ENCODE results near the gene XAB2.
"Not testable (repeated sequence)": the region's sequence is repeated elsewhere in the genome, so short reads cannot be mapped to it uniquely, and the experiment has no call there.

Gene XAB2

DNA sequence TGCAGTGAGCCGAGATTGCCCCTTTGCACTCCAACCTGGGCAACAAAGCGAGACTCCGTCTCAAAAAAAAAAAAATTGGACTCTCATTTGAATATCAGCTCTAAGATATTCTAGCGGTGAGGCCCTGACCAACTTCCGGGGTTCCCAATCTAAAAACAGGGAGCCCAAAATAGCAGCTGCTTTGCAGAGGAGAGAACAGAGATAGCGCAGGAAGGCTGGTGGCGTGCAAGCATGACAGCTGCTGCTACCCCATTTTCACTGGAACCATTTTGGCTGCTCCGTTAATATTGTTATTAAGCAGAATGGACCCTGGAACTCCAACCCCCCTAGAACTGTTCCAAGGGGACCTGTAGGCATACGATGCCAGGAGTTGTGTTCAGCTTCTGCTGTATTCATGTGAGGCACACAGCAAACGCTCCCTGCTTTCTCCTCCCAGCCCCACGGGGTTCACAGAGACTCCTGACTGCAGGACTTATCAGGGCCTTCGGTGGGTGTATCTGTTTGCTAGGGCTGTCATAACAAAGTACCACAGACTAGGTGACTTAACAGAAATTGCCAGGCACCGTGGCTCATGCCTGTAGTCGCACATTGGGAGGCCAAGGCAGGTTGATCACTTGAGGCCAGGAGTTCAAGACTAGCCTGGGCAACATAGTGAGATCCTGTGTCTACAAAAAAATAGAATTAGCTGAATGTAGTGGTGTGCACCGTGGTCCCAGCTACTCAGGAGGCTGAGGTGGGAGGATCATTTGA, 19.1 kb upstream of the XAB2 start:
- DNase-seq (ENCODE audit: low spot score): no peak

DNA sequence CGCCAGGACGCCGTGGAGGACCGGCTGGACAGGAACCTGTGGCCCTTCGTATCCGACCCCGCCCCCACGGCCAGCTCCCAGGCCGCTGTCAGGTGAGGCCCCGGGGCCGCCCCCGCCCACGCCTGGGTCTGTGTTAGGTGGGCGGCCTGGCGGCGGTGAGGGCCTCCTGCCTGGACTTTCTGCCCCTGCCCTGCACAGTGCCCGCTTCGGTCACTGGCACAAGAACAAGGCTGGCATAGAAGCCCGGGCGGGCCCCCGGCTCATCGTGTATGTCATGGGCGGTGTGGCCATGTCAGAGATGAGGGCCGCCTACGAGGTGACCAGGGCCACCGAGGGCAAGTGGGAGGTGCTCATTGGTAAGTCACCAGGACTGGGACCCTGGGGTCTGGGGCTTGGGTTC, 17.8 kb upstream of the XAB2 start:
- no peak for DNase-seq (ENCODE audit: low spot score)

DNA sequence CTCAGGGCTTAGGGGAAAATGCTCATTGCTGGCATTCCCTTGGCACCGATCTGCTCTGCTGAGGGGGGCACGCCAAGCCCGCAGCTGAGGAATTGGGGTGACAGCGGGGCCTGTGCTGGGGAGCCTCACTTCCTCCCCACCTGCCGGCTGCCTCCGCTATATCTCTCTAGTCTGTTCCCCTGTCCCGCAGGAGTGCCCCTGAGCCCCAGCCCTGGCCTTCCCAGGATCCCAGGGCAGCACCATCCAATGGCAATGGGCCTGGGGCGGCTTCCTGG, 17.0 kb upstream of the XAB2 start:
- DNase-seq (ENCODE audit: low spot score): no peak

DNA sequence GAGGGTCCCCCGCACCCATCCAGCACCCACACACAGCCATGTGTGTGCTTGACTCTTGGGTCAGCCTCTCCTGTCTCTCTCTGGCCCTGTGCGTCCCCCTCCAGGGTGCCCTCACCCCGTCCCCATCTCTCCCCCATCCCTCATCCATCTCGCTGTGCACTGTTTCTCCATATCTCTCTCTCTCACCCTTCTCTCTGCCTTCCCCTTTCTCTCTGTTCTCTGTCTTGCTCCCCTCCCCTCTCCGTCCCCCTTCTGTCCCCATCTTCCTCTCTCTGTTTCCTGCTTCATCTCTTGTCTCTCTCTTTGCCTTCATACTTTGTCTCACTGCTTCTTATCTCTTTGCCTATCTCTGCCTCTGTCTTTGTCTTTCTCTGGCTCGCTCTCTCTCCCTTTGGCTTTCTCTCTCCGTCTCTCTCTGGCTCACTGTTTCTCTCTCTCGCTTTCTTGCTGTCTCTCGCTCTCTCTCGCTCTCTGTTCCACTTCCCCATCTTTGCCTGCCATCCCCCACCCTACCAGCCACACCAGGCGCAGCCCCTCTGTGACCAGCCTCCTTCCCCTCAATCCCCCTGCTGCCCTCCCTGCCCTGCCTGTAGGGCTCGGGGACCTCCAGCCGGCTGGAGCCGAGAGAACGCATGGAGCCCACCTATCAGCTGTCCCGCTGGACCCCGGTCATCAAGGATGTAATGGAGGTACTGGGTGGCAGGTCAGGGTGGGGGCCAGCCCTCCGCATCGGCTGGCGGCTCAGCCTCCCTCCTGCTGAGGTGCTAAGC, 16.5 kb upstream of the XAB2 start:
- DNase-seq (ENCODE audit: low spot score): no peak

DNA sequence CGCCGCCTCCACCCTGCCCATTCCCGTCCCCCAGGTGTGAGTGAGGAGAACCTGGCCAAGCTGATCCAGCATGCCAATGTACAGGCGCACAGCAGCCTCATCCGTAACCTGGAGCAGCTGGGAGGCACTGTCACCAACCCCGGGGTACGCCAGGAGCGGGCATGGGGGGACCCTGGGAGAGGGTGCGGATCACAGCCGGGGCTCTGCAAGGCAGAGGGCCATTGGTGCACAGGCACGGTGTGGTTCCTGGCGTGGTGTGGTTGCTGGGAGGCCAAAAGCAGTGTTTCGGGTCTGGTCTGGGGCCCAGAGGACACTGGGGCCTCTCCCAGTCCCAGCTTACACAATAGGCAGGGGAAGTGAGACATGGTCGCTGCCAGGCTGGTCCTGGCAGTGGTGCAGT, 15.8 kb upstream of the XAB2 start:
- DNase-seq (ENCODE audit: low spot score): no peak

DNA sequence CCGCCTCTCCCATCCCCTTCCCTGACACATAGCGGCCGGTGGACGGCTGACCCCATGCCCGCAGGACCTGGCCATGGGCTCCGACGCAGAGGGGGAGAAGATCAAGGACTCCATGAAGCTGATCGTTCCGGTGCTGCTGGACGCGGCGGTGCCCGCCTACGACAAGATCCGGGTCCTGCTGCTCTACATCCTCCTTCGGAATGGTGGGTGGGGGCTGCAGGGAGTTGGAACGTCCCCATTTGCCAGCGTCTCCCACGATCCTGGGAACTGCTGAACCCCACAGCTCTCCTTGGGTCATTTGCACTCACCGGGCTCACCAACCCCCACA, 15.2 kb upstream of the XAB2 start:
- DNase-seq (ENCODE audit: low spot score): no peak

DNA sequence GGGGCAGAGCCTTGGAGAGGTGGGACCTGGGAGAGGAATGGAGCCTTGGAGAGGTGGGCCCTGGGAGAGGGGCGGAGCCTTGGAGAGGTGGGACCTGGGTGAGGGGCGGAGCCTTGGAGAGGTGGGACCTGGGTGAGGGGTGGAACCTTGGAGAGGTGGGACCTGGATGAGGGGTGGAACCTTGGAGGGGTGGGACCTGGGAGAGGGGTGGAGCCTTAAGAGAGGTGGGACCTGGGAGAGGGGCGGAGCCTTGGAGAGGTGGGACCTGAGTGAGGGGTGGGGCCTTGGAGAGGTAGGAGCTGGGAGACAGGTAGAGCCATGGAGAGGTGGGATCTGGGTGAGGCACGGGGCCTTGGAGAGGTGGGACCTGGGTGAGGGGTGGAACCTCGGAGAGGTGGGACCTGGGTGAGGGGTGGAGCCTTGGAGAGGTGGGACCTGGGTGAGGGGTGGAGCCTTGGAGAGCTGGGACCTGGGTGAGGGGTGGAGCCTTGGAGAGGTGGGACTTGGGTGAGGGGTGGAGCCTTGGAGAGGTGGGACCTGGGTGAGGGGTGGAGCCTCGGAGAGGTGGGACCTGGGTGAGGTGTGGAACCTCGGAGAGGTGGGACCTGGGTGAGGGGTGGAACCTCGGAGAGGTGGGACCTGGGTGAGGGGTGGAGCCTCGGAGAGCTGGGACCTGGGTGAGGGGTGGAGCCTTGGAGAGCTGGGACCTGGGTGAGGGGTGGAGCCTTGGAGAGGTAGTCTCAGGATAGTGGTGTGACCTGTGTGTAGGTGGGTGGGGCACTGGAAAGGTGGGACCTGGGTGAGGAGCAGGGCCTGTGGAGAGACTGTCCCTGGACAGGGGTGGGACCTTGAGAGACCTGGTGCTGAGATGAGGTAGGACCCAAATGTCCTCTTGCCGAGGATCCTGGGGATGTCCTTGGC, 14.5 kb upstream of the XAB2 start:
- not testable (repeated sequence) for DNase-seq (ENCODE audit: low spot score)

DNA sequence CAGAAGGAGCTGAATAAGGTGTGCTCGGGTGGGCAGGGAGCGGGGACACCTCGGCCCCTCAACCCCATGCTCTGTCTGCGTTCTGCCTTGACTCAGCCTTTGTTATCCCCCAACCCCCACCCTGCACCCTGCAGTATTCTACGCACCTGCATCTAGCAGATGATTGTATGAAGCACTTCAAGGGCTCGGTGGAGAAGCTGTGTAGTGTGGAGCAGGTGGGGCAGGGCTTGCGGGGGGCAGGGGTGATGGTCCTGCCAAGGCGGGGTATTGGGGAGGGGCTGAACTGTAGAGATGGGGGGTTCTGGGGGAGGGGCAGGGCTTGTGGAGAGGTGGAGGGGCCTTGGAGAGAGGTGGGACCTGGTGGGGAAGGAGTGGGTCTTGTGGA, 13.7 kb upstream of the XAB2 start:
- no peak for DNase-seq (ENCODE audit: low spot score)

DNA sequence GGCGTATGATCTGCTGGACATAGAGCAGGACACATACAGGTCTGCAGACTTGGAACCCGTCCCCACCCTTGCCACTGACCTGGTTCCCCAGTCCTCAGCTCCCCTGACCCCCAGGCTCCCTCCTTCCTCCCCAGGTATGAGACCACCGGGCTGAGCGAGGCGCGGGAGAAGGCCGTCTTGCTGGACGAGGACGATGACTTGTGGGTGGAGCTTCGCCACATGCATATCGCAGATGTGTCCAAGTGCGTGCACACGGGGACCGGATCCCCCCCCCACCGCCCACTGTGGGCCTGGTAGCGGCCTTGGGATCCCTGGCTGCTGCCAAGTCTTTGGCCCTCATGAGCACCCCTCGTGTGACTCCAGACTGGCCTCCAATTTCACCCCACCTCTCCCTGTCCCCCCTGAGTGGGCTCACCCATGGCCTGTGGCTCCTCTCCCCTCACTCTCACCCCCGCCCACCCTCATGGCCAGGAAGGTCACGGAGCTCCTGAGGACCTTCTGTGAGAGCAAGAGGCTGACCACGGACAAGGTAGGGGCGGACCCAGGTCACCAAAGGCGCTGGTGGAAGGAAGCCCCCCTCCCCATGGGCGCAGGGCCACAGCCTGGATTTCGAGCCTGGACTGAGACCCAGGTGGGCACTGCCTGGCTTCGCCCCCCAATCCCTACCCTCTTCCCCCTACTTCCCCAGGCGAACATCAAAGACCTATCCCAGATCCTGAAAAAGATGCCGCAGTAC, 13.1 kb upstream of the XAB2 start:
- no peak for DNase-seq (ENCODE audit: low spot score)

DNA sequence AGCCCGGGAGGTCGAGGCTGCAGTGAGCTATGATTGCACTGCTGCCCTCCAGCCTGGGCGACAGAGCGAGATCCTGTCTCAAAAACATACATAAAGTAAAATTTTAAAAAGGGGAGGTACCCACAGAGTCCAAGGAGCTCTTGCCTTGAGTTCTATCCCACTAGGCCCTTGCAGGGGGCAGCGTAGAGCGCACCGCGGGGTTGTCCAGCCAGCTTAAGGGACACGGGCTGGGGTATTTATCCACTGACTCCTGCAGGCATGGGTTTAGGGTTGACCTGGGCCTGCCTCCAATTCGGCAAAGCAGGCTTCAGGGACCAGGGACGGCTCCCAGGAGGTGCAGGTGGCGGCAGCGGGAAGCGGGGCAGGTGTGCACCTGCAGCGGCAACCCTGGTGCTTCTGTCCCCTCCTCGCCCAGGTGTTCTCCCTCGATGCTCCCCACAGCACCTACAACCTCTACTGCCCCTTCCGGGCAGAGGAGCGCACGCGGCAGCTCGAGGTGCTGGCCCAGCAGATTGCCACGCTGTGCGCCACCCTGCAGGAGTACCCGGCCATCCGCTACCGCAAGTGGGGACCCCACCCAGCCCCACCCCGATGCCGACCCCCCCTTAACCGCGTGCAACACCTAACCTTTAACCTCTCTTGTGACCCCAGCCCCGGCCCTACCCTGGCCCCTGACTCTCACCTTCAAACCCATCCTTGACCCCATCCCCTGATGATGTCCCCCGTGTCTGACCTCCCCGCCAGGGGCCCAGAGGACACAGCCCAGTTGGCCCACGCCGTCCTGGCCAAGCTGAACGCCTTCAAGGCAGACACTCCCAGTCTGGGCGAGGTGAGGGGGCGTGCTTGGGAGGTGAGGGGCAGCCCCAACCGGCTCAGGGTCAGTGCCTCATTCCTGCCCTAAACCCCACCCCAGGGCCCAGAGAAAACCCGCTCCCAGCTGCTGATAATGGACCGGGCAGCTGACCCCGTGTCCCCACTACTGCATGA, 12.2 kb upstream of the XAB2 start:
- no peak for DNase-seq (ENCODE audit: low spot score)

DNA sequence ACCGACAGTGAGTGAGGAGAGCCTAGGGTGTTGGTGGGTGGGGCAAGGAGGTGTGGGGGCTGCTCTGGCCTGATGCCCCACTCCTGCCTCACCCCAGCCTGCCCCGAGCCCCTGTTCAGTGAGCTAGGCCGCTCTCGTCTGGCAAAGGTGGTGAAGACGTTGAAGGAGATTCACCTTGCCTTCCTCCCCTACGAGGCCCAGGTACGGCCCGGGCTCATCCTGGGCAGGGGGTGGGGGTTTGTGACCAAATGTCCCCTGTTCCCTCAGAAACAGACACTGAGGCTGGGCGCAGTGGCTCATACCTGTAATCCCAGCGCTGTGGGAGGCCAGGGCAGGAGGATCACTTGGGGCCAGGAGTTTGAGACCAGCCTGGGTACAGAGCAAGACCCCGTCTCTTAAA, 11.5 kb upstream of the XAB2 start:
- DNase-seq (ENCODE audit: low spot score): no peak

DNA sequence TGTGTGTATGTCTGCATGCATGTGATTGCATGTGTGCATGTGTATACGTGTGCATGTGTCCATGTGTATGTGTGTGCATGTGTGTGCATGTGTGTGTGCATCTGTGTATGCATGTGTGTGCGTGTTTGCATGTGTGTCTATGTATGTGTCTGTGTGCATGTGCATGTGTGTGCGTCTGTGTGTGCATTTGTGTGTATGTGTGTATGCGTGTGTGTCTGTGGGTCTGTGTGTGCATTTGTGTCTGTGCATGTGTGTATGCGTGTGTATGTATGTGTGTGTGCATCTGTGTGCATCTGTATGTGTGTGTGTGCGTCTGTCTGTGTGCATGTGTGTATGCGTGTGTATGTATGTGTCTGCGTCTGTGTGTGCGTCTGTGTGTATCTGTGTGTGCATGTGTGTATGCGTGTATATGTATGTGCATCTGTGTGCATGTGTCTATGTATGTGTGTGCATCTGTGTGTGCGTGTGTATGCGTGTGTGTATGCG, 10.6 kb upstream of the XAB2 start:
- no peak for DNase-seq (ENCODE audit: low spot score)

DNA sequence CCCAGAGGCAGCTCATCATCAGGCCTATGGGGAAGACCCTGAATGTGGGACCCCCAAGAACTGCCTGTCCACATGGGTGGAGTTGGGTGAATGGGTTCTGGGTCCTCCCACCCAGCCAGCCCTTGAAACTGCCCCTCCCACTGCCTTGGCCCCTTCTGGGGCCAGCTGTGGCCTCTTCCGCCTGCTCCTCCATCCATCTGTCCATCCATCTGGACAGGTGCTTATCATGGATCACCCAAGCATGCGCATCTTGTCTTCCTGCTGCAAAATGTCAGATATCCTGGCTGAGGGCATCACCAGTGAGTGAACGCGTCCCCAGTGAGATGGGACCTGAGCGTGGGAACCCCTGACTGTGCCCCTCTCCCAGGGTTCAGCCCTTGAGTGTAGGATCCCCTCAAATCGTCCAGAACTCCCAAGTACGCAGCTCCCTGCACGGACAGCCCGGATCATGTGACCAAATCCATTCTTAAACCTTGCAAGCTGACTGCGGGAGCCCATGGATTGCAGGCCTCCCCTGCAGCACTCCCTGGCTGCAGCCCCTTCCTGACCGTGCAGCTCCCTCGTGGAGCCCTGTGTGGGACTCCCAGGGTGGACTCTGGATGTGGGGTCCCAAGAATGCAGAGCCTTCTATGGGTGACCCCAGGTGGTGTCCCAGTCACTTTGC, 9.6 kb upstream of the XAB2 start:
- DNase-seq (ENCODE audit: low spot score): no peak

DNA sequence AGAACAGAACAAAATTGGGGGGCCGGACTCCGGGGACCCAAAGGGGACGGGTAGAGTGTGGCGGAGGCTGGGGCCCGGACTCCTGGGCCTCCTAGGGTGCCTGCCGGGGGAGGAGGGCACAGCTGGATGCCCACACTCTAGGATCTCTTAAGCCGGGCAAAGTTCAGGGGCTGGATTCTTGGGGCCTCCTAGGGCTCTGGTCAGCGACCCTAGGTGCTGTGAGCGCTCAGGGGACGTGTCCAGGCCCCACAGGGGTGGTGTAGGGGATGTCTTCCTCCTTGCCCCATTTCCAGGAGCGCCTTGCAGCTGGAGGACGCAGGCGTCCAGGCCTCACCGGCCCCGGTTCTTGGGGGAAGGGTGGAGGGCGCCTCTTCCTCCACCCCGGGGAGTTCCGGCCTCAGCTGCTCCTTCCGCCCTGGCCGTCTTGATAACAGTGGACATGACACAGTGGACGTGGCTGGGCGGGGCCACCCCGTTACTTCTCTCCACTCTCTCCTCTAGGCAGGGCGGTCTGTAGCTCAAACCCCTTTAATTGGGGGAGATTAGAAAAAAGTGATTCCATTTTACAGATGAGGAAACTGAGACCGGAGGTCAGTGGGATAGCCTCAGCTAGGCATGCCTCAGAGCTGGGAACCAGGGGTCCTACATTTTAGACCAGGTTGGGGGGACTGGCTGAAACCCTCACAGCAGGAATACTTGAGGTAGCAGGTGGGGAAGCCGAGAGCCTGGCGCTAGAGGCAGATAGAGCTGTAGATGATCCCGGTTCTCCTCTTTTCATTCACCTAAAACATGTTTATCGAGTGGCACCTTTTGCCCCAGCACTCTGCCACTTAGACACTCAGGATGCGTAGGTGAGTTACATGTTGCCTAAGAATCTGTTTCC, 8.3 kb upstream of the XAB2 start:
- DNase-seq (ENCODE audit: low spot score): no peak

DNA sequence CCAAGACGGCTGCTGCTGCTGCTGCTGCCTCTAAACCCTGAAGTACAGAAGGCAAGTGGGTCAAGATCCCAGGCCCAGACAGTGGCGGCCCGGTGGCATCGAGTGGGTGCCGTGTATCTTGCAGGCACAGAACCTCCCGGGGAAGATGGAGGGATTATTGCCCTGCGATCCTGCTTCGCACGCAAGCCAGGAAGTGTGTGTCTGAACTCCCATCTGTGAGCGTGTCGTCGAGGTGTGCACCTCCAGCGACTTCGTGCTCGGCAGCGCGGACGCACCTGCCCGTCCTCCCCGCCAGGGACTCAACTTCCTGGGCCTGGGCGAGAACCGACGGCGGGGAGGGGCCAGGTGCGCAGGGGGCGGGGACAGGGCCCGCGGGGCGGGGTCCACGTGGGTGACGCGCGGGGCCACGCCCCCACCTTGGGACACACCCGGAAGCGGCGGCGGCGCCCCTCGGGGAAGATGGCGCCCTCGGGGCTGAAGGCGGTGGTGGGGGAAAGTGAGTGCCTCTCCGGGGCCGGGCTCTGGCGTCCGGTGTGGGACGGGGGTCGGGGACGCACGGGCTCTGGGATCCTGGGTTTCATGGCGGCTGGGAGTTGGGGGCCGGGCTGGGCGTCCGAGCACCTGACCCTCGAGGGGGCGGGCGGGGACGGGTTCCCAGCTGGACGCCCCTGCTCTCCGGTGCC, 7.5 kb upstream of the XAB2 start, which contains the start of gene STXBP2:
STXBP2 (plus strand) TSS at position 420 of the 683 bp plus-strand sequence; CDS start at position 460, 40 bp downstream.
- DNase-seq (ENCODE audit: low spot score): peak; percentile 59

DNA sequence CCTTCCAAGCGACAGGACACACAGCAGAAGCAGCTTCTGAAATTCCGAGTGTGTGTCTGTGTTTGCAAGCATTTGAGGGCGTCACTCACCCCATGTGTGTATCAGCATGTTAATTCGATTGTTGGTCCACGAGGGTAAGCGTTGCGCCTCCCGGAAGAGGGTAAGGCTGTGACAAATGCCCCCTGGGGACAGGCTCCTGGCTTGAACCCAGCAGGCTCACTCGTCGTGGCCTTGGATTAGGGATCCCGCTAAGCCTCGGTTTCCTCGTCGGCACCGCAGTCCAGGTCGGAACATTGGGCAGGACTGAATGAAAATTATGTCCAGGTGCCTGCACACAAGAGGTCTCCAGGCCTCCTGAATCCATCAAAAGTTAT, 7.0 kb upstream of the XAB2 start:
- DNase-seq (ENCODE audit: low spot score): no peak

DNA sequence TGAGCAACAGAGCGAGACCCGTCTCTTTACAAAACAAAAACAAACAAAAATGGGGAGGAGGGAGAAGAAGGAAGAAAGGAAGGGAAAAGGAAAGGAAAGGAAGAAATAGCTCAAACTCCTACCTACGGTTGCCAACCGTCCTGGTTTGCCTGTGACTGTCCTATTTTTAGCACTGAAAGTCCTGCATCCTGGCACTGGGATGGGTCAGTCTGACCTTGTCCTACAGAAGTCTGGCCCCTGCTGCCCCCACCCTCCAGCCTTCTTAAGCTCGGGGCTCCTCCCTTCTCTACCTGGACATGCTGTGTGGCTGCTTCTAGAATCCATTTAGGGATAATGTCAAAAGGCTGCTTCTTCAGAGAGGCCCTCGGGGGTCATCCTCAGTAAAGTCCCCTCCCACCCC, 6.3 kb upstream of the XAB2 start:
- DNase-seq (ENCODE audit: low spot score): no peak

DNA sequence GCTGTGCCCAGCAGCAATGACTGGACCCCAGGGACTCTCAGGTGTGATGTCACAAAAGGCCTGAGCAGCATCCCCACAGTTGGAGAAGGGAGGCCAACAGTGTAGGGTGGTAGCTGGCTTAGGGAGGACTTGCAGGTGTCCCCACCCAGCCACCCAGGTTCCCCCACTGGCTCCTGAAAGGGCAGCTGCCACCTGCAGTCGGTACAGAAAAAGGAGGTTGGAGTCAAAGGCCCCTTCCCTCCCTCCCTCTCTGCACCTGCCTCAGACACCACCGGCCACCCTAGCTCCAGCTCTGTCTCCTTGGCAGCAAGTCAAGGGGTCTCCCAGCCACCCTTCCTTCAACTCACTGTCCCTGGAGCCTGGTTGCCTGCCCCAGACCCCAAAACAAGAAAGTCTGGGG, 4.4 kb upstream of the XAB2 start, which contains the start of gene PCP2:
PCP2 (minus strand) TSS at position 22 of the 400 bp plus-strand sequence. CDS start 262 bp downstream, outside the sequence.
- DNase-seq (ENCODE audit: low spot score): no peak

Measured in AG08396 (cell line).